NCI-H446 treated with DMSO at 0.1 percent for 48 hours (cell line): Measurements from ENCODE around the gene SARS2.
"Not testable (repeated sequence)": the region's sequence is repeated elsewhere in the genome, so short reads cannot be mapped to it uniquely, and the experiment has no call there.

Experiments used
- DNase-seq: peaks from one replicate; lab custom pipeline; 2025; lab: John Stamatoyannopoulos, UW

The SARS2 gene

GRCh38 chr19:38929929-38930775 is at the start of gene SARS2:
Gene SARS2 (minus strand): TSS chr19:38930763. CDS start chr19:38930736, 27 bp downstream.
- peak; percentile 93 for DNase-seq

- DNase-seq, result no peak
Measured at GRCh38 chr19:38979812-38980211, 49.2 kb upstream of the SARS2 start.

- no peak for DNase-seq
Measured at GRCh38 chr19:38978326-38978689, 47.7 kb upstream of the SARS2 start.

- DNase-seq, result no peak
Measured at GRCh38 chr19:38977445-38978325, 47.1 kb upstream of the SARS2 start.

GRCh38 chr19:38975861-38976271 is 45.3 kb upstream of the SARS2 start:
- DNase-seq, result no peak

GRCh38 chr19:38975214-38975860 is 44.8 kb upstream of the SARS2 start, which contains the start of gene FBXO17:
Gene FBXO17 (minus strand): TSS chr19:38975742. CDS start chr19:38950319, 25,423 bp downstream.
- no peak for DNase-seq

- DNase-seq, result no peak
Measured at GRCh38 chr19:38974624-38975213, 44.2 kb upstream of the SARS2 start.

- DNase-seq, result no peak
Measured at GRCh38 chr19:38971672-38972071, 41.1 kb upstream of the SARS2 start.

GRCh38 chr19:38970664-38971532 is 40.3 kb upstream of the SARS2 start:
- DNase-seq, result no peak

GRCh38 chr19:38966149-38966548 is 35.6 kb upstream of the SARS2 start:
- not testable (repeated sequence) for DNase-seq

- DNase-seq, result no peak
Measured at GRCh38 chr19:38964738-38965137, 34.2 kb upstream of the SARS2 start.

- DNase-seq, result no peak
Measured at GRCh38 chr19:38959618-38960017, 29.1 kb upstream of the SARS2 start.

GRCh38 chr19:38958301-38958700 is 27.7 kb upstream of the SARS2 start:
- DNase-seq, result no peak

GRCh38 chr19:38956264-38956663 is 25.7 kb upstream of the SARS2 start:
- DNase-seq, result no peak

GRCh38 chr19:38953677-38954076 is 23.1 kb upstream of the SARS2 start:
- no peak for DNase-seq

- peak; percentile 9 for DNase-seq
Measured at GRCh38 chr19:38952395-38953165, 22.0 kb upstream of the SARS2 start.

GRCh38 chr19:38951187-38951586 is 20.6 kb upstream of the SARS2 start:
- DNase-seq, result no peak

- no peak for DNase-seq
Measured at GRCh38 chr19:38949580-38950367, 19.2 kb upstream of the SARS2 start.
